SHP77 (cell line): ENCODE data around the gene GRM4.

ENCODE experiments used
- DNase-seq, 2 experiments: peaks; one replicate each; lab custom pipeline; 2025; lab: John Stamatoyannopoulos, UW

GRM4 gene

DNA sequence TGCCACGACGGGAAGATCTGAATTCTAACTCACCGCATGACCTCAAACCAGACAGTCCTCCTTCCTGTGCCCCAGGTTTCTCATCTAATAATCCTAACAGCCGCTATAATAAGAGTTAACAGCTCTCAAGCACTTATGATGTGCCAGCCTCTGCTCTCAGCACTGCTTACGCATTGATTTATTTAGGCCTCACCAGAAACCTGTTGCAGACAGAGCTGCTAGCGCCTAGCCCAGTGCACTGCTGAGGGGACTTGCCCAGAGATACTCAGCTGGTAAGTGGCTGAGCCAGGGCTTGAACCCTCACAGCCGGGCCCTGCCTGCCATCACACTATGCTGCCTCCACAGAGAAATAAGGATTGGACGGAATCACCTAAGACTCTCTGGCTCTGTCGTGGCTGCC is 37.7 kb downstream of the GRM4 start:
- DNase-seq, result no peak

DNA sequence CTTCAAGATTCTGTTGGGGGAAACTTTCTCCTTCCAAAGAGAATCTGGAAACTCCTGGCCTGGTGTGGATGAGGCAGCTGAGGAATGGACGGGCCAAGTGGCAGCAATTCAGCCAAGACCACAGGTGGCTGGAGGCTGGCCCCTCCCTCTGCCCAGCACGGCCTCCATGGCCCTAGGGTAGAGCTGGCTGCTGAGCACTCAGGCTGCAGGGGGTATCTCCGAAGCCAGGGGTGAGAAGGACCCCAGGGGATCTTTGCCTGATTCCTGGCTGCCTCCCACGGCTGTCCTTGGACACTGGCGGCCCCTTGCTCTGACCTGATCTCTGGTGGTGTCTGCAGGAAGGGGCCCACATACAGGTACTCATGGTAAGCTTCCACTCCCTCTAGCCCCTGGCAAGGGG is 39.0 kb downstream of the GRM4 start:
- DNase-seq, result no peak

DNA sequence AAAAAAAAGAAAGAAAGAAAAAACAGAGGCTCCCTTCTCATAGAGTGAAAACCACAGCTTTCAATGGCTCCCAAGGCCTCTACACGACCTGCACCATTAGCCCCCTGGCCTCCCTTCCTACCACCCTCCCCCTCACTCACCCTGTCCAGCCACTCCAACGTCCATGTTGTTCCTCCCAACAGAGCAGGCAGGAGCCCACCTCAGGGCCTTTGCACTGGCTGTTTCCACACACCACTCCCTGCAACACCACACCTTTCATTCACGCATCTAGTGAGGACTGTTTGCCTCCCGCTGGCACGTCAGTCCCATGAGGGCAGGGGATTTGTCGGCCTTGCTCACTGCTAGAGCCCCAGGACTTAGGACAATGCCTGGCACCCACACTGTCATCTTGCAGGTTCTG is 39.5 kb downstream of the GRM4 start:
- DNase-seq, result no peak

DNA sequence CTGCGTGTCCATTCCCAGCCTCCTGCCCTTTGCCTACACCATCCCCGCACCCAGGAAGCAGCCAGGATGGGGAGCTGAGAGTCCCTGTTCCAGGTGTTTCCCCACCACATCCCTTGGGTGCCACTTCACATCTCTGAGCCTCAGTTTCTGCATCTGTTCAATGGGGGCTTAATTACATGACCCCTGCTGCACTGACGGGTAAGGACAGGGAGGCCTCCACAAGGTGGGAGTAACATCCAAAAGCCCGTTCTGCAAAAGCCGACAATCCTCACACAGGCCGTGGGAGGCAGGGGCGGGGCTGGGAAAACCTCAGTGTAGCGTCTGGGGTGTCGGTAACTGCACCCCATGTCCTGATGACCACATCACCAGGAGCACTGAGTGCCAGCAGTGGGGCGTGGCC is 41.3 kb downstream of the GRM4 start:
- no peak for DNase-seq

DNA sequence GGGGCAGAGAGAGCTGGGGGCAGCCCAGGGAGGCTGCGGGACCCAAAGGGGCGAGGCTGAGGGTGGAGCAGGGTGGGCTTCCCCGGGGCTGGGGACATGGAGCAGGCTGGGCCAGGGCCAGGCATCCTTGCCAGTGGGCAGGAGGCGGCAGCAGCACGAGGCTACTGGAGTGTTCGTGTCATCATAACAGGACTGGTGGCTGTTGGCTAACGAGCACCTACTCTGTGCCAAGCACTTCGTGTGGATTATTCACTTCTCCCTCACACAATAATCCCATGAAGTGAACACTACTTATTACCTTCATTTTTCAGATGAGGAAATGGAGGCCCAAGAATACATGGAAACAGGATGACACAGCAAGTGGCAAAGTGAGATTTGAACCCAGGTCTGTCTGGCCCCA is 41.7 kb downstream of the GRM4 start:
- no peak for DNase-seq

DNA sequence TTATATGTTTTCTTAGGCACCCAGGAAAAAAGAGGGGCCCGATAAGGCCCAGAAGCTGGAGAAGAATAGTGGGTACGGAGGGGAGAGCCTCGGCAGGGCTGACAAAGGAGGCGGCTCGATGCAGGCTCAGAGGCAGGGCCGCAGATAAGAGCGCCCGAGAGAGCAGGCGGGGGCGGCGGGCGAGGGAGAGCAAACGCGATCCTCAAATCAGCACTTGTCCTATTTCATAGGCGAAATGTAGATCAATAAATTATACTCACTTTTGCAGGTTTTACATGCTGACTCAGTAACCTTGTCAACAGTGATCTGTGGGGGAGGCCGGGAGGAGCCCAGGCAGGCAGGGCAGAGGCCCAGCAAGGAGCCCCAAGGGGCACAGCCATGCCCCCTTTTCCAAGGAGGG is 42.6 kb downstream of the GRM4 start:
- no peak for DNase-seq

DNA sequence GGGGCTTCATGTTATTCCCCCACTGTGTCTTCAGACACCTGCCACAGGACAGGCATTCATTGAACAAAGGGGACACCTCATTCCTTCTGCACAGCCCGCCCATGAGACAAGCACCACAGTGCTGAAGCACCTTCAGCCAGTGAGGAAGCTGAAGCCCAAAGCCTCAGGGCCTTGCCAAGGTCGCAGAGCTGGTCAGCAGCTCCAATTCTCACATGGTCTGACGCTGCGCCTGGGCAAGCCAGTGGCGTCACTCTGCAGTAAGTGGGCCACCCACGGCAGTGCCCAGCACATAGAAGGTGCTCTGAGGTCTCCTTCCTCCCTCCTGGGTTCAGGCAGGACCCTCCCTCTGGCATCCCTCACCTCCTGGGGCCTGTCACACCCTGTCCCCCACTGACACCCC is 43.2 kb downstream of the GRM4 start:
- no peak for DNase-seq

DNA sequence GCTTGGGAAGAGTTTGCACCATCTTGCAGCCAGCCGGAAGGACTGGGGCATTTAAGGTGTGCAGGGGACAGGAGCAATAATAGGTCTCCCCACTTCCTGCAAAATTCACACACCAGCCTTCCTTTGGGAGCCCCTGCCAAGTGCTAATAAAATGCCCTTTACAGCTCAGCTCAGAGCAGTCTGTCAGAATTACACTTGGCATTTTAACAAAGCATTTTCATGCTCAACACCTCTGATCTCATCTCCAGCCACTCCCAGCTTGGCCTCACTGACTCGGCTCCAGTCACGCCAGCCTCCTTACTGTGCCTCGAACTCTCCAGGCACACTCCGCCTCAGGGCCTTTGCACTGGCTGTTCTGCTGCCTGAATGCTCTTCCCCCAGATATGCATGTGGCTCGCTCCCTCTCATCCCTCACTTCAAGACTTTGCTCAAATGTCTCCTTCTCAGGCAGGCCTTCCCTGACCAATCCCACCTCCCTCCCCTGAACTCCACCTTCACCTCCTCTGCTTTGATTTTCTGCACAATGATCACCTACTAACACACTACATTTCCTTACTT is 43.7 kb downstream of the GRM4 start:
- DNase-seq, result no peak

DNA sequence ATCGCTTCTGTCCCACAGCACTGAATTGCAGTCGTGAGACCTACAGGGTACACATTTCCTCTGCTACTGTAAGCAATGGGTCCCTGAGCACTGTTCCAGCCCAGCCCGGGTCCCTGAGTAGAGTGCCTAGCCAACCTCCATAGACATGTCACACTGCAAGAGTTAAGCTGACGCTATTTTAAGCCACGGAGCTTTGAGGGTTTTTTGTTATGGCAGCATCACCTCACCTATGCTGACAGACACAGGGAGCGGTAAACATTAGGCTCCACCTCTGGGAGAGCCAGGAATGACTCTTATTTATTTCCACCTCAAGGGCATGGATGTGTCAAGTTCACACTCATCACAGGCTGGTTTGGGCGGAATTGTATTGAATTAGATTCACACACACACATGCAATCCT is 45.1 kb downstream of the GRM4 start:
- DNase-seq, result no peak

DNA sequence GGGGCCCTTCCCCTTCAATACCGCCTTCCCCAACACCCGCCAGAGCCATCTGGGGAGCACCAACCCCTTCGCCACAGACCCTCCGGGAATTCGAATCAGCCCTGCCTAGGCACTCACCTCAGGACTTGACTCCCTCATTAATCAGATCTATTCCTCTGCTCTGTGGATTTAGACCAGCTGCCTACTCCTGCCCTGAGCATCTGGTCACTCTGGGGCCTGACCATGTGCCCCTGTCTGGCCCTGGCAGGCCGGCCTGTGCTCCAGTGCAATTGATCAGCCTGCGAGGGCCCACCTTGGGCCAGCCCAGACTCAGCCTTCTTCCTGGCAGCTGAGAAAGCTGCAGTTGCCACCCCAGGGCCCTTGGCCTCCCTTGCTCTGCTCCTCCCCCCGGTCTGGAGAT is 46.0 kb downstream of the GRM4 start:
- no peak for DNase-seq

DNA sequence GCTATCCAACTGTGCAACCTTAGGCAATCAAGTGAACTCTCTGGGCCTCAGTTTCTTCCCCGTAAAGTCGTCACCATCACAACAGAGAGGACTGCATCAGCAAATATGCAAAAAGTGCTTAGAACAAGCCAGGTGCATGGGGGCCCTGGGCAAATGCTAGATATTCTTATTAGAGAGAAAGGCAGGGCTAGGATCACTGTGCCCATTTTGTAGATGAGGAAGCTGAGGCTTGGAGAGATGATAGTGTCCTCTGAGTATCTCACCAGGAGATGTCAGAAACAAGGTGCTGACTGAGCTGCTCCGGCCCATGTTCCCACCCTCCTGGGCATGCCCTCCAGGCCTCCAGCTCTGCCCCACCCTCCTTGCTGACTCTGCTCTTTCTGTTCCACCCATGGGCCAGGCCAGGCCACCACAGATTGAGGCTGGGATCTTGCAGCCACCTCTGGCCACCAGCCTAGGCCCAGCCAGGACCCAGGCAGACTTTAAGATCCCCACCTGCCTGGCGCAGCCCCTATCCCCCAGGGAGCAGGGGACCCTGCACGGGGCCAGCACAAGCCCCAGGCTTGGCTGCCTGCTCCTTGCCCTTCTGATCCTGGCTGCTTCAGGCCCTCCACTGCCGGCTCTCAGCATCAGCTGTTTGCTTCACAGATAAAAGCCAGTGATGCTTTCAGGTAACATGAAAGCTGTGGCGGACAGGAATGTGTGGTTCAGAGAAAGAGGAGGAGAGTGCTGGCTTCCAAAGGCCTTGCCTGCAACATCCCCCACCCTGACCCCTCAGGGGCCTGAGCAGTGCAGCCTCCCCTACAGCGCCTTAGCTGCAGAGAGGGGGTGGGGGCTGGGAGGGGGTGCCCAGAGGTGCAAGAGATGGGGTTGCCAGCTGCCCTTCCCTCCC is 47.6 kb downstream of the GRM4 start:
- no peak for DNase-seq

DNA sequence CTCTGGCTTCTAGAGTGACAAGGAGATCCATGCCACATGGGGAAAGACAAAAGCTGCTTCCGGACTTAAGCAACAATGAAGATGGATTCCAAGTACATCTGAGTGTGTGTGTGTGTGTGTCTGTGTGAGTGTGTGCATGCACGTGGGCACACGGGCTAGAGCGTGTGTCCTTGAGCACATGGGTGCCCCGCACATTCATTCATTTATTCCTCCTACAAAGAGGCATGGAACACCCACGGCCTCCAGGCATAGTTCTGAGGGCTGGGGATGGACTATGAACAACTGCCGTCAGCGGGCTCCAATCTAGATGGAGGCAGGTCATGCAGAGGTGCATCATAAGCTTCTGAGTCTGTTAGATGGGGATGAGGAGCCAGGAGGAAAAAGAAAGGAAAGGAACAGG is 49.1 kb downstream of the GRM4 start:
- no peak for DNase-seq

DNA sequence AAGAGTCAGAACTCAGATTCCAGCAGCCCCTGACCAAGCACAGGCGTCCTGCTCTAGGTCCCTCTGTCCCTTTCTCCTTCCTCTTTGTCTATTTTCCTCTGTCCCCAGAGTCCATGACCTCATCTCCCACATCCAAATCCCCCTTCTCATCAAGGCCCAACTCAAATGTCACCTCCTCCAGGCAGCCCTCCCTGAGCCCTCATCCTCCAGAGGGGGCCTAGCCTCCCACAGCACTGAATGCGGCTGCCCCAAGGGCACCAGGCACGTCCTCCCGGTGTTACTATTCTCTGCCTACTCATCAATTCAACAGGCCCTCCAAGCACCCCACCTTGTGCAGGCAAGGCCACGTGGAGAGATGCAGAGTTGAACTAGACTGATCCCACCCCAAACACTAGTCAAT is 49.7 kb downstream of the GRM4 start:
- no peak for DNase-seq

DNA sequence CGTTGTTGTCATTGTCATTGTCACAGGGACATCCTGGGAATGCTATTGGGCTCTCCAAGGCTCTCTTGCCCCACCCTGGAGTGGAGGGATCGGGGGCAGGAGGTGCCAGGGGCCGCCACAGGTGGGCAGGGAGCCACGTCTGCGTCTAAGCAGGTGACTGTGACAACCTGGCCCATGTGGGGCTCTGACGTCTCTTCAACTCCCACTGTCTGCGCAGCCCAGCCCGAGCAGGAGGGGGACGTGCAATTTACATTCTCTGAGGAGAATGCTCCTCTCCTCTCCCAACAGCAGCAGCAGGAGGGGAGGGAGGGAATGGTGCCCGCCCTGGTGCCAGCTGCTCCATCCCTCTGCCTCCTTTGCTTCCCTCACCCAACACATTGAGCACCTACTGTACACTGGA is 50.1 kb downstream of the GRM4 start:
- DNase-seq, result no peak

DNA sequence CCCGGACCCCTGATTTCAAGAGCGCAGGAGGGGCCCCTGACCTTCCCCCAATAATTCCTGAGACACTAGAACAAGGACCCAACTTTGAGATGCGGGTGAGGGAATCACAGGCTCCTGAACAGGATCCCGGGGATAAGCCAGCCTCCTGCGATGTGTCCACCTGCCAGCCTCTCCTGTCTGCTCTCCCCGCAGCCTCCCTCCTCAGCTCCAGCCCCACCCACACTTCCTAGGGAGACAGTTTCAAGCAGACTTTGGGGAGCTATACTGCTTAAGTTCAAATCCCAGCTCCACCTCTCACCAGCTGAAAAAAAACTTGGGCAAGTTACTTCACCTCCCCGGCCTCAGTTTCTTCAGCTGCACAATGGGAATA is 50.8 kb downstream of the GRM4 start:
- DNase-seq, result no peak

DNA sequence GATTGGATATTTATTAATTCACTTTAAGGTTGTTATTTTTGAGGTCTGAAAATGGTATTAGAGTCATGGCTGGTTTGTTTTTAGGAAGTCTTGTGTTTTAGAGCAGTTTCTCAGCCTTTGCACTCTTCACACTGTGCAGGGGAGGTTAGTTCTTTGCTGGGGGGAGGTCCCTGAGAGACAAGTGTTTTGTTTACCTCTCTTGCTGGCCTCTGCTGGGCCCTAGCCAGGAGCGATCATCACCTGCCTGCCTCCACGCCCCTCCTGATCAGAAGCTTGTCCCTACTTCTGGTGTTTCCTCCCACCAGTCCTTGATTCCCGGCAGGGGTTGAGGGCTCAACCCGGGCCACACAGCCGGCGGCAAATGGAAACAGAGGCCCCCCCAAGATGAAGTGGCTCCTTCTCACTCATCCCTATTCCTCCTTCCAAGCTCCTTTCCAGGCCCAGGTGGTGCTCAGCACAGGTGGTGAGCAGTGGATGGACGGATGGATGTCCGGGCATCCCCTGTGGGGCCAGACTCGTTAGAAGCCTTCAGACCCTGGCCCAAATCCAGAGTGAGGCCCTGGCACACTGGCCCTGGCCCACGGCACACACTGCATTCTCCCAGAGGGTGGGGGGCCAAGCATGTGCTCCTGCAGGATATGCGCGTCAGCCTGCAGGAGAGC is 51.3 kb downstream of the GRM4 start:
- DNase-seq, result peak in 1 of 2 experiments; percentile 24

DNA sequence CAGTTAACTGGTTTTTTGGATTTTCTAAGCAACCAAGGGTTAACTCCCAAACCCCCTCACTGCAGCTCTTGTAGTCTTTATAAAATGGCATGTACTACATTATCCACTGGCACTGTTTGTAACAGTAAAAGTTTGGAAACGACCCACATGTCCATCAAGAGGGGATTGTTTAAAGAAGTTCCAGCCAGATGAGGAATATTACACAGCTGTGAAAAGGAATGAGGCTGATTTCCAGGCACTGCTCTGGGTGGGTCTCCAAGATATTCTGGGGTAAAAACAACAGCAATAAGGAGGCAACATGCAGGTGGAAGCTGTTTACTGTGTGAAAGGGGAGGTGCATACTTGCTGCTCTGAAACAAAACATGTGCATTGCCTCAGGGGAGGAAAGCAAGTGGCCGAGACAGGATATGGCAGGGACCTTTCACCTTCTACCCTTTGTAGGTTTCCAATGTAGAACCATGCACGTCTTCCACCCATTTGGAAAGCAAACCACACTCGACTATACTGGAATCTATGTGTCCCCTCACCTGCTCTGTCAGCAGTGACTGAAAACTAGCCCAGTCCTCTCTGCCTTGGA is 51.9 kb downstream of the GRM4 start:
- no peak for DNase-seq

DNA sequence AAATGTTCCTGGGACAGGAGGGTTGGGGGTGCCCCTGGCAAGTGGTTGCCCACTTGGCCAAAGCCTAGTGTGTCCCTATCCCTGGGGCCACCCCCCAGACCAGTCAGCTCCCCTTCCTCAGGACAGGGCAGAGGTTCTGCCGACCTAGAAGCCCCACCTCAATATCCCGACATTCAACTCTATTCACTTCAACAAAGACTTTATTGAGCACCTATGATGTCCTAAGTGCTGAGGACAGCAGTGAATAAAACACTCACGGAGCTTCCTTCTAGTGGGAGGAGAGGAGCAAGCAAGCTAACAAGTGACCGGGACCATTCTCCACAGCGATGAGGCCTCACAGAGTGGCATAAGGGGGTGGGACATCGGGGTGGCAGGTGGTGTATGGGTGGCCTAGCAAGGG is 52.7 kb downstream of the GRM4 start:
- no peak for DNase-seq

DNA sequence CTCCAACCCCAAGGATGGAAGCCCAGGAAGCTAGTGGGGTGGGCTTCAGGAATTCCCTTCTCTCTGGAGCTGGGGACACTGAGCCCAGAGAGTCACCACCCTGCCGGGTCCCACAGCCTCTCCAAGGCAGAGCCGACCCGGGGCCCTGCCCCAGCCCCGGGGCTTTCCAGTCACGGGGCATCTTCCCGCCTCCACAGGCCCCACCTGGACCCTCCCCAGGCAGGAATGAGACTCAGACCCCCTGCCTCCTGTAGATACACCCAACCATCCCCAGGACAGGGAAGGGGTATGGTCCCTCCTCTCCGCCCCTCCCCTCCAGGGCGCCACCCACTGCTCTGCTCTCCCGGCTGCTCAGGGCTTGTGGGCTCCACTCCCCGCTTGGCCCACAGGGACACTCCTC is 53.3 kb downstream of the GRM4 start:
- no peak for DNase-seq

DNA sequence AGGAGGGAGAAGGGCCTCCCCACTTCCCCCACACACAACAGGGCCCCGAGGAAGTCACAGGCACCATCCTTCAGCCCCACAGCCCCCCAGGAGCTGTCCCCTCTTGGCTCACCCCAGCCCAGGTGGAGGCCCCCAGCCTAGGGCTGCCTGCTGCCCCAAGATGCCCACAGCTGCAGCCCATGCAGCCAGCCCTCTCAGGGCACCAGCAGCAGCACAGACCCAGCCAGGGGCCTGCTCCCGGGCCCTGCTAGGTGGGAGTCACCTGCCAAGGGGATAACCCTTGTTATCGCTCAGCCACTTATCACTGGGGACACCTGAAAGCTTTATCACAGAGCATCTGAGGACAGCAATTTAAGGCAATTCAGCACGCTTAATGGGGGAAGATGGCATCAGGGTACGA is 55.0 kb downstream of the GRM4 start:
- no peak for DNase-seq

DNA sequence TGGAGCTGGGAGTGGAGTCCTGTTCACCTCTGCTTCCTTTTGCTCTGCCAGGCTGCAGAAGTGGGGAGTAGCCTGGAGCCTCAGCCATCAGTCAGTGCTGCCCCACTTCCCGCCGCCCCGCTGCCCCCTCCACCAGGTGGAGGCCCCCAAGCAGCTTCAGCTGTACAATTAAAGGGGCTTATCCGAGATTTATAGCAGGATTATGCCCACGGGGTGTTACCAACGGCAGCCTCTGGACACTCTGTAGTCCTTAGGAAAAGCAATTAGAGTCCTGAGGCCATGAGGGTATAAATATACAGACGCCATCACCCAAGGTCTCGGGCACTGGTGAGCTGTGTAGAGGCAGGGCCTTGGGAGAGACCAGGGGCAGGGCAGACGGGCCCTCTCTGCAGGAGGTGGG is 55.4 kb downstream of the GRM4 start:
- no peak for DNase-seq

DNA sequence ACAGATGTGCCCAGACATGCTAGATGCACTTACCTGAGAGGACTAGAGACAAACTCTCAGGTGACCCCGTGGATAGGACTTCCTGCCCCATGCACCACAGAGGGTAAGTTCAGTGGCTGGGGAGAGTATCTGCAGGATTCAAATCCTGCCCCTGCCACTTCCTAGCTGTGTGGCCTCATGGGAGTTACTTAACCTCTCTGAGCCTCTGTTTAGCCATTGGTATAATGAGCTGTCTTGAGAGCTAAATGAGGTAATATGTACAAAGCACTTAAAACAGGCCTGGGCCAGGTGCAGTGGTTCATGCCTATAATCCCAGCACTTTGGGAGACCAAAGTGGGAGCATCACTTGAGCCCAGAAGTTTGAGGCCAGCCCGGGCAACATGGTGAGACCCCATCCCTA is 59.3 kb downstream of the GRM4 start:
- DNase-seq, result no peak
